BJ (cell line): Measurements from ENCODE around the gene UTP15. TPM values are rescaled to one million over a fixed set of nuclear protein-coding genes. Genes with fewer than 3 reads are reported as not detected.

Experiments used
- CTCF ChIA-PET: fragments of 350-600 bp; formaldehyde crosslinking; extraction: SDS; loops from one replicate; lab custom pipeline; 2021; ENCODE audit warnings: antibody characterized with exemption, inconsistent platforms; lab: Yijun Ruan, JAX
- POLR2A ChIA-PET: fragments of 300-600 bp; sonication (Branson Sonifier 250); formaldehyde crosslinking; extraction: SDS; loops from one replicate; lab custom pipeline; 2021; ENCODE audit warnings: antibody characterized with exemption; lab: Charles Lee
- DNase-seq: peaks from one replicate; pipeline ENCODE4 v3.0.0-alpha.2; 2011; ENCODE audit warnings: low read depth
- H3K27me3 ChIP-seq: 2 replicates; pipeline ENCODE4 v1.6.0; 2011; ENCODE audit warnings: low read length; ENCODE audit not compliant: control insufficient read depth, insufficient read depth
- H3K36me3 ChIP-seq: 2 replicates; pipeline ENCODE4 v1.5.1; 2011; ENCODE audit warnings: low read length; ENCODE audit not compliant: control insufficient read depth, insufficient read depth
- H3K4me3 ChIP-seq: 2 replicates; pipeline ENCODE4 v1.5.1; 2011; ENCODE audit warnings: low read depth, mild to moderate bottlenecking, control low read depth, low read length
- polyA minus RNA-seq: library from RNA; depleted of rRNA, polyadenylated mRNA; stranded (reverse); fragments of >200 nt; gene quantifications from 2 replicates; pipeline ENCODE4 v1.2.3, GENCODE V29; 2011; rRNA and poly(A)+ RNA removed
- polyA plus RNA-seq: library from polyadenylated mRNA; depleted of rRNA; stranded (reverse); fragments of >200 nt; gene quantifications from 2 replicates; pipeline ENCODE4 v1.2.3, GENCODE V29; 2011; rRNA removed
- TF ChIP-seq, protein P1 (sequence below): IDR thresholded peaks from 2 replicates; pipeline ENCODE4 v1.5.1; 2011; ENCODE audit warnings: low read depth, mild to moderate bottlenecking, control low read depth, inconsistent platforms, low read length, moderate library complexity; ENCODE audit not compliant: insufficient read depth

Gene UTP15
- polyA plus RNA-seq (8.8 and 11.0 TPM in 2 replicates), polyA minus RNA-seq (8.4 and 13.0 TPM in 2 replicates)

- peak within 1 kb of the TSS; percentile 89 for H3K4me3 ChIP-seq
- H3K36me3 ChIP-seq = peaks cover 1% of the 10 kb centered on the region; the same call in 1 of the 2 replicates
- H3K27me3 ChIP-seq = no peaks in the 10 kb centered on the region
- TF ChIP-seq, protein P1, sequence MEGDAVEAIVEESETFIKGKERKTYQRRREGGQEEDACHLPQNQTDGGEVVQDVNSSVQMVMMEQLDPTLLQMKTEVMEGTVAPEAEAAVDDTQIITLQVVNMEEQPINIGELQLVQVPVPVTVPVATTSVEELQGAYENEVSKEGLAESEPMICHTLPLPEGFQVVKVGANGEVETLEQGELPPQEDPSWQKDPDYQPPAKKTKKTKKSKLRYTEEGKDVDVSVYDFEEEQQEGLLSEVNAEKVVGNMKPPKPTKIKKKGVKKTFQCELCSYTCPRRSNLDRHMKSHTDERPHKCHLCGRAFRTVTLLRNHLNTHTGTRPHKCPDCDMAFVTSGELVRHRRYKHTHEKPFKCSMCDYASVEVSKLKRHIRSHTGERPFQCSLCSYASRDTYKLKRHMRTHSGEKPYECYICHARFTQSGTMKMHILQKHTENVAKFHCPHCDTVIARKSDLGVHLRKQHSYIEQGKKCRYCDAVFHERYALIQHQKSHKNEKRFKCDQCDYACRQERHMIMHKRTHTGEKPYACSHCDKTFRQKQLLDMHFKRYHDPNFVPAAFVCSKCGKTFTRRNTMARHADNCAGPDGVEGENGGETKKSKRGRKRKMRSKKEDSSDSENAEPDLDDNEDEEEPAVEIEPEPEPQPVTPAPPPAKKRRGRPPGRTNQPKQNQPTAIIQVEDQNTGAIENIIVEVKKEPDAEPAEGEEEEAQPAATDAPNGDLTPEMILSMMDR = no peak
- peak; percentile 69 for DNase-seq
- CTCF ChIA-PET = interaction anchor here (0.7 to 1.3 kb wide), 2 partner anchors 10 to 363 kb away, joined by 3 to 6 read pairs; no protein-coding TSS in a partner anchor
- POLR2A ChIA-PET = no interaction called here
Measured at GRCh38 chr5:73565139-73565968, at the start of gene UTP15, which contains the start of gene ANKRA2. UTP15 (plus strand) TSS chr5:73565743; CDS start chr5:73567345, 1,602 bp downstream. ANKRA2 (minus strand) TSS chr5:73565639; CDS start chr5:73562881, 2,758 bp downstream.

GRCh38 chr5:73519531-73520283 lies 45.8 kb upstream of the UTP15 start:
- Histone ChIP-seq H3K27me3 (no peaks in the 10 kb centered on the region), H3K4me3 (no peak overlapping the region), H3K36me3 (no peaks in the 10 kb centered on the region)
- TF ChIP-seq, protein P1 = peak; percentile 85
- DNase-seq = no peak
- ChIA-PET POLR2A (interaction anchor here (0.6 kb wide), 1 partner anchor 65 kb away, joined by 3 read pairs; no protein-coding TSS in a partner anchor), CTCF (interaction anchor here (0.6 to 11.0 kb wide), 12 partner anchors 9 to 1129 kb away, joined by 3 to 154 read pairs (median 4); no protein-coding TSS in a partner anchor)

GRCh38 chr5:73522989-73523388 lies 42.6 kb upstream of the UTP15 start:
- TF ChIP-seq, protein P1 = no peak

DNA sequence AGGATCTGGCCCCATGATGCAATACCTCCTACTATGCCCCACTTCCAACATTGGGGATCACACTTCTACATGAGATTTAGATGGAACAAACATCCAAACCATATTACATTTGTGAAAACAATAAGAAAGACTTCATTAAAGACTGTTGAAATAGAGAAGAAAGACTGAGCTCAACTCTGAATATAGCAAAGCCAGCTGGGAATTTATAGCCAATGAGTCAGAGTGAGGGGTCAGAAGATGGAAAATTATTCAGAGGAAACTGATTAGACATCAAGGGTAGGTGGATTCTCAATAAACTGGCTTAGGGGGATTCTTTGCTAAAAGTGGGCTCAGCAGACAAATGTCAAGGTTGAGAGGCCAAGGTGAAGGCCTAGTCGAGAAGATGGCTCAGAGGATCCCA lies 41.7 kb upstream of the UTP15 start:
- no peak for DNase-seq
- TF ChIP-seq, protein P1 = no peak
- CTCF ChIA-PET = interaction anchor here (1.7 to 11.0 kb wide), 2 partner anchors 13 to 73 kb away, joined by 4 to 154 read pairs; no protein-coding TSS in a partner anchor

More at GRCh38 chr5:73522989-73523388, 42.6 kb upstream of the UTP15 start:
- no peaks in the 10 kb centered on the region for H3K36me3 ChIP-seq
- H3K27me3 ChIP-seq = no peaks in the 10 kb centered on the region
- ChIA-PET CTCF (interaction anchor here (0.6 to 11.0 kb wide), 4 partner anchors 8 to 1009 kb away, joined by 3 to 154 read pairs (median 6); no protein-coding TSS in a partner anchor), POLR2A (no interaction called here)
- no peak overlapping the region for H3K4me3 ChIP-seq
- DNase-seq = no peak

More for the DNA sequence above, 41.7 kb upstream of the UTP15 start:
- POLR2A ChIA-PET = no interaction called here
- Histone ChIP-seq H3K4me3 (no peak overlapping the region), H3K36me3 (no peaks in the 10 kb centered on the region), H3K27me3 (no peaks in the 10 kb centered on the region)
